Testis (tissue), 2 donors: ENCODE measurements around the gene REPS1.

Experiments
- CTCF ChIP-seq, 3 experiments: fragments of 450-650 bp in 2 of 3; fragments of 200-600 bp in 1 of 3; sonication (generic) in 1 of 3; IDR thresholded peaks; one replicate each; pipeline ENCODE4 v1.5.1; 2016 to 2019; ENCODE audit warnings: antibody characterized with exemption in 3 of 3, mild to moderate bottlenecking in 2 of 3, moderate library complexity in 1 of 3
- POLR2A ChIP-seq: fragments of 450-650 bp; IDR thresholded peaks from one replicate; pipeline ENCODE4 v1.6.1; 2017; ENCODE audit warnings: antibody characterized with exemption, mild to moderate bottlenecking, moderate library complexity

GRCh38 chr6:139007428-139007827 is 19.4 kb upstream of the REPS1 start:
- no peak for TF ChIP-seq CTCF (IDR thresholded peaks at IDR 0.05)
- TF ChIP-seq POLR2A, result no peak
